Ovary (tissue), 9 donors: ENCODE results near the gene DHCR24. TPM values are rescaled to one million over a fixed set of nuclear protein-coding genes. Genes with fewer than 3 reads are reported as not detected.
"Not testable (repeated sequence)": the region's sequence is repeated elsewhere in the genome, so short reads cannot be mapped to it uniquely, and the experiment has no call there.

Experiments
- DNase-seq, 5 donors: peaks; one replicate each; pipeline ENCODE4 v3.0.0-alpha.2; 2019 to 2020
- H3K27ac ChIP-seq, 2 donors: fragments of 200-600 bp; one replicate each; pipeline versions ENCODE4 v1.5.1 to v1.8.0; 2019 to 2022
- H3K27me3 ChIP-seq: fragments of 200-600 bp; one replicate; pipeline ENCODE4 v1.8.0; 2022
- H3K36me3 ChIP-seq: fragments of 200-600 bp; sonication (generic); one replicate; pipeline ENCODE4 v1.5.1; 2019
- H3K4me1 ChIP-seq: one replicate; pipeline ENCODE4 v1.8.1; 2013; ENCODE audit warnings: mild to moderate bottlenecking, moderate library complexity; ENCODE audit not compliant: insufficient read depth
- H3K4me3 ChIP-seq: fragments of 200-600 bp; sonication (generic); one replicate; pipeline ENCODE4 v1.5.1; 2017
- H3K9me3 ChIP-seq, 2 donors: fragments of 200-600 bp in 1 of 2; sonication (generic) in 1 of 2; one replicate each; pipeline versions ENCODE4 v1.5.1 to v1.8.1; 2013 to 2019; ENCODE audit warnings: mild to moderate bottlenecking in 1 of 2, moderate library complexity in 1 of 2
- EP300 ChIP-seq: sonication (generic); formaldehyde crosslinking; IDR thresholded peaks from one replicate; pipeline ENCODE4 v1.6.1; 2017; ENCODE audit warnings: antibody characterized with exemption
- POLR2A ChIP-seq: fragments of 450-650 bp; IDR thresholded peaks from one replicate; pipeline ENCODE4 v1.6.1; 2017; ENCODE audit warnings: antibody characterized with exemption, mild to moderate bottlenecking, moderate library complexity
- WGBS, 3 donors: extraction: QIAGEN DNeasy Blood & Tissue Kit in 1 of 3; methylation state at CpG; one replicate each; pipeline versions ENCODE4 v1.1.5 to v1.1.7; 2013 to 2017; 5-methylcytosine and 5-hydroxymethylcytosine counted together
- intact Hi-C, 4 donors: fragments of 100-400 bp; cut with DNase I; formaldehyde crosslinking; loops; one replicate each; pipeline versions ENCODE4 v1.11.0 to v1.15.1; 2022 to 2023
- polyA plus RNA-seq, 2 donors: library from polyadenylated mRNA; stranded (reverse); fragments of 200-250 nt in 1 of 2; fragments of 350-450 nt in 1 of 2; fragmentation: Illumina TruSeq in 1 of 2; extraction: RNeasy Lipid Tissue Mini Kit (QIAGEN cat#74804) in 1 of 2; gene quantifications; one replicate each; pipeline ENCODE4 v1.2.3, GENCODE V29; 2013 to 2014
- total RNA-seq, 7 donors: library from RNA; depleted of rRNA in 2 of 7; stranded (reverse); fragments of >200 nt in 2 of 7; fragmentation: NEBNext Ultra II Directional in 3 of 7; extraction: Animal tissue kit (Norgen Biotek cat#: 25700) in 3 of 7; gene quantifications; one replicate each; pipeline versions ENCODE4 v1.1.0 to v1.2.4, GENCODE V29; 2016 to 2023
- TF ChIP-seq, protein P1 (sequence below), 3 donors: fragments of 450-650 bp in 2 of 3; fragments of 200-600 bp in 1 of 3; IDR thresholded peaks; one replicate each; pipeline versions ENCODE4 v1.5.1 to v1.8.0; 2016 to 2022; ENCODE audit warnings: antibody characterized with exemption in 3 of 3, mild to moderate bottlenecking in 1 of 3
- donor health status: DM: no; HTN: no; CAD: no; lungs with moderate emphysema.
- donor health status: DM: no; HTN: no; CAD: no.
- donor health status: Bipolar disorder and iron deficiency.
- donor health status: DM: yes; HTN: yes; CAD: no.
- donor health status: DM: no; HTN: no; CAD: no.
- donor health status: DM: yes; HTN: yes; CAD: no.

Gene DHCR24
- total and polyA plus RNA-seq, 9 donors = 10.5 to 1,394 (median 74.6) TPM

- no peak for DNase-seq
- Histone ChIP-seq H3K27me3 (no peaks in the 10 kb centered on the region), H3K36me3 (no peaks in the 10 kb centered on the region), H3K27ac (no peak overlapping the region), H3K9me3 (no peaks in the 10 kb centered on the region), H3K4me3 (no peak overlapping the region), H3K4me1 (peaks cover 9% of the 10 kb centered on the region)
- intact Hi-C loops = no loop called here
- 95 to 97% (median 95%) methylated on average over 1 of the region's 1 CpG for WGBS, 3 donors
- TF ChIP-seq, protein P1, sequence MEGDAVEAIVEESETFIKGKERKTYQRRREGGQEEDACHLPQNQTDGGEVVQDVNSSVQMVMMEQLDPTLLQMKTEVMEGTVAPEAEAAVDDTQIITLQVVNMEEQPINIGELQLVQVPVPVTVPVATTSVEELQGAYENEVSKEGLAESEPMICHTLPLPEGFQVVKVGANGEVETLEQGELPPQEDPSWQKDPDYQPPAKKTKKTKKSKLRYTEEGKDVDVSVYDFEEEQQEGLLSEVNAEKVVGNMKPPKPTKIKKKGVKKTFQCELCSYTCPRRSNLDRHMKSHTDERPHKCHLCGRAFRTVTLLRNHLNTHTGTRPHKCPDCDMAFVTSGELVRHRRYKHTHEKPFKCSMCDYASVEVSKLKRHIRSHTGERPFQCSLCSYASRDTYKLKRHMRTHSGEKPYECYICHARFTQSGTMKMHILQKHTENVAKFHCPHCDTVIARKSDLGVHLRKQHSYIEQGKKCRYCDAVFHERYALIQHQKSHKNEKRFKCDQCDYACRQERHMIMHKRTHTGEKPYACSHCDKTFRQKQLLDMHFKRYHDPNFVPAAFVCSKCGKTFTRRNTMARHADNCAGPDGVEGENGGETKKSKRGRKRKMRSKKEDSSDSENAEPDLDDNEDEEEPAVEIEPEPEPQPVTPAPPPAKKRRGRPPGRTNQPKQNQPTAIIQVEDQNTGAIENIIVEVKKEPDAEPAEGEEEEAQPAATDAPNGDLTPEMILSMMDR (IDR thresholded peaks at IDR 0.05) = no peak
- no peak for TF ChIP-seq EP300
- no peak for TF ChIP-seq POLR2A
These were observed 4.5 kb downstream of the DHCR24 start for GRCh38 chr1:54882519-54882918.

DNA sequence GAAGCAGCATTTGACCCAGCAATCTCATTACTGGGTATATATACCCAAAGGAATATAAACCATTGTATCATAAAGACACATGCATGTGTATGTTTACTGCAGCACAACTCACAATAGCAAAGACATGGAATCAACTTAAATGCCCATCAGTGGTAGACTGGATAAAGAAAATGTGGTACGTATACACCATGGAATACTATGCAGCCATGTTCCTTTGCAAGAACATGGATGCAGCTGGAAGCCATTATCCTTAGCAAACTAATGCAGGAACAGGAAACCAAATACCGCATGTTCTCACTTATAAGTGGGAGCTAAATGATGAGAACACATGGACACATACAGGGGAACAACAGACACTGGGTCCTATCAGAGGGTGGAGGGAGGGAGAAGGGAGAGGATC lies 5.4 kb downstream of the DHCR24 start:
- WGBS, 3 donors = 96 to 98% (median 96%) methylated on average over 2 of the region's 2 CpGs
- DNase-seq, intact Hi-C loops, H3K4me3 ChIP-seq, H3K27me3 ChIP-seq, H3K36me3 ChIP-seq, H3K4me1 ChIP-seq, H3K9me3 ChIP-seq, H3K27ac ChIP-seq: not testable (repeated sequence)

- no peak overlapping the region for H3K27ac ChIP-seq
- DNase-seq = no peak
- H3K9me3 ChIP-seq = no peaks in the 10 kb centered on the region
- H3K4me1 ChIP-seq = no peaks in the 10 kb centered on the region
- no peak overlapping the region for H3K4me3 ChIP-seq
- no peaks in the 10 kb centered on the region for H3K27me3 ChIP-seq
- intact Hi-C loops = no loop called here
- WGBS, 3 donors = 87 to 89% (median 89%) methylated on average over 1 of the region's 1 CpG
- TF ChIP-seq, protein P1 (IDR thresholded peaks at IDR 0.05) = no peak
- no peak for TF ChIP-seq EP300
- no peak for TF ChIP-seq POLR2A
- no peaks in the 10 kb centered on the region for H3K36me3 ChIP-seq
These were observed 7.1 kb downstream of the DHCR24 start for GRCh38 chr1:54879872-54880271.

DNA sequence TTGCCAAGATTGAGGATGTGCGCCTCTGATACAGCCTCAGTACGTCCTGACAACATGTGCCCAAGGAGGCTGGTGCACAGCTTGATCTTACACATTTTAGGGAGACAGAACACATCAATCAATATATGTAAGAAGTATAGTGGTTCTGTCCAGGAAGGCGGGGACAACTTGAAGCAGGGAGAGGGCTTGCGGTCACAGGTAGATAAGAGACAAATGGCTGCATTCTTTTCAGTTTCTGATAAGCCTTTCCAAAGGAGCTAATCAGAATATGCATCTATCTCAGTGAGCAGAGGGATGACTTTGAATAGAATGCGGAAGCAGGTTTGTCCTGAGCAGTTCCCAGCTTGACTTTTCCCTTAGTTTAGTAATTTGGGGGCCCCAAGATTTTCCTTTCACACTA lies 10.2 kb downstream of the DHCR24 start:
- Histone ChIP-seq H3K27ac (no peak overlapping the region), H3K4me1 (no peaks in the 10 kb centered on the region), H3K27me3 (no peaks in the 10 kb centered on the region), H3K4me3 (no peak overlapping the region), H3K36me3 (no peaks in the 10 kb centered on the region), H3K9me3 (no peaks in the 10 kb centered on the region)
- WGBS, 3 donors = 94 to 96% (median 94%) methylated on average over 5 of the region's 5 CpGs
- DNase-seq = no peak
- intact Hi-C loops = no loop called here
- TF ChIP-seq, protein P1 (IDR thresholded peaks at IDR 0.05) = no peak
- TF ChIP-seq EP300 (no peak), POLR2A (no peak)

DNA sequence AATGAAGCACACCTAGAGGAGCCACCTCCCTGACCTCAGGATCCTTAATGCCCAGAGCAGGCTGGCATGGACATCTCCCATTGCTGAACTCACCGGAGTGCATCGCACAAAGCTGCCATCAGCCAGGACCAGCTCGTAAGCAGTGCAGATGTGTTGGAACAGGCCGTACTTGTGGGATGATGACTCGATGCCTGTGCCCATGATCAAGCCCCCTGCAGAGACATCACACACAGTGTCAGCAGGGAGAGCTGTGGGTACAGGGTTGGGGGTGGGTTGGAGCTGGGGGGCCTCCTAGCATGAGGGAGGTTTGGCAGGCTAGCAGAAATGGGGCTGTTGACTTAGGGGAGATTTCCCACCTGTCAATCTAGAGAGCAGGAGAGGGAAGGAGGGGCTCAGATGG lies 12.0 kb downstream of the DHCR24 start:
- intact Hi-C loops = loop anchor here in 1 of 4 donors (2.0 kb wide), 1 partner anchor 66 kb away; no protein-coding TSS in a partner anchor
- Histone ChIP-seq H3K4me1 (no peaks in the 10 kb centered on the region), H3K27ac (no peak overlapping the region), H3K9me3 (no peaks in the 10 kb centered on the region), H3K27me3 (no peaks in the 10 kb centered on the region), H3K4me3 (no peak overlapping the region), H3K36me3 (no peaks in the 10 kb centered on the region)
- TF ChIP-seq EP300 = no peak
- TF ChIP-seq, protein P1 (IDR thresholded peaks at IDR 0.05) = no peak
- TF ChIP-seq POLR2A = no peak
- no peak for DNase-seq
- WGBS, 3 donors = 86 to 94% (median 92%) methylated on average over 5 of the region's 5 CpGs
